Measurements from ENCODE around the gene ATG7.

GRCh38 chr3:11373654-11374053 lies 101.5 kb downstream of the ATG7 start:
- TF ChIP-seq CTCF (conservative IDR thresholded peaks at IDR 0.05; ENCODE audit: low read length) (no peak), EZH2phosphoT487 (IDR thresholded peaks at IDR 0.05; ENCODE audit: borderline replicate concordance, low read depth, low read length) (no peak)

All from OCI-LY7 (cell line).